HUES64 (cell line): ENCODE data around the gene PRKAR1A.

Experiments used
- H3K27ac ChIP-seq: 2 replicates; pipeline ENCODE4 v1.7.0; 2013; ENCODE audit warnings: low read depth, low read length, inconsistent platforms
- H3K27me3 ChIP-seq: 2 replicates; pipeline ENCODE4 v1.6.1; 2013; ENCODE audit warnings: mild to moderate bottlenecking, low read length; ENCODE audit not compliant: insufficient read depth
- H3K36me3 ChIP-seq: 2 replicates; pipeline ENCODE4 v1.6.1; 2013; ENCODE audit warnings: mild to moderate bottlenecking, low read length; ENCODE audit not compliant: insufficient read depth
- H3K4me1 ChIP-seq: 2 replicates; pipeline ENCODE4 v1.6.1; 2013; ENCODE audit warnings: mild to moderate bottlenecking, low read length, moderate library complexity; ENCODE audit not compliant: insufficient read depth
- H3K4me3 ChIP-seq: 2 replicates; pipeline ENCODE4 v1.5.1; 2013; ENCODE audit warnings: mild to moderate bottlenecking, low read length, moderate library complexity
- H3K9ac ChIP-seq: 2 replicates; pipeline ENCODE4 v1.6.1; 2013; ENCODE audit warnings: mild to moderate bottlenecking, low read depth, low read length
- H3K9me3 ChIP-seq: 2 replicates; pipeline ENCODE4 v1.6.1; 2013; ENCODE audit warnings: low read depth, low read length; ENCODE audit not compliant: insufficient read depth
- WGBS: fragments of 150-250, 120-280 bp; methylation state at CpG from one replicate; pipeline ENCODE4 v1.1.7; 2013; ENCODE audit warnings: missing lambda C conversion rate; 5-methylcytosine and 5-hydroxymethylcytosine counted together

The PRKAR1A gene

GRCh38 chr17:68544111-68544915 is 32.1 kb downstream of the PRKAR1A start:
- Histone ChIP-seq H3K27me3 (no peaks in the 10 kb centered on the region), H3K4me3 (no peak overlapping the region), H3K9me3 (no peaks in the 10 kb centered on the region), H3K36me3 (peaks cover 29% of the 10 kb centered on the region), H3K9ac (no peak overlapping the region), H3K27ac (no peak overlapping the region), H3K4me1 (no peaks in the 10 kb centered on the region)
- WGBS = 94% methylated on average over 11 of the region's 12 CpGs

DNA sequence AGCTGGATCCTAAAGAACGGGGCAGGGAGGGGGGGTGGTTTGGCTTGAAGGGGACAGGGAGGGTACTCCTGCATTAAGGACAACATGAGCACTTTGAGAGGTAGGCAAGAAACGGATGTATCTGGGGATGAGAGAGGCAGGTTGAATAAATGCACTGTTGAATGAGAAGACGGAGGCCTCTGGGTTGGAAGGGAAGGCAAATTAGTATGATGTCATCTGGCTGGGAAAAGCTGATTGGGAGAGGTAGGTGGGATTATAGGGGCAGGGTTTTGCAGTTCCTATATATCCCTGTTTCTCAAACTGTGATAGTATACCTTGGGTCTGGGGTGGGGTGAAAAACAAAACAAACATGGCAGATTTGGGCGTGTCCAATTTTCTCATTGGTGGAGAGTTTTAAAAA is 44.3 kb downstream of the PRKAR1A start:
- H3K36me3 ChIP-seq = peaks cover 22% of the 10 kb centered on the region
- no peak overlapping the region for H3K4me3 ChIP-seq
- no peaks in the 10 kb centered on the region for H3K27me3 ChIP-seq
- no peak overlapping the region for H3K9ac ChIP-seq
- no peaks in the 10 kb centered on the region for H3K4me1 ChIP-seq
- H3K27ac ChIP-seq = no peak overlapping the region
- 91% methylated on average over 4 of the region's 4 CpGs for WGBS
- peaks cover 2% of the 10 kb centered on the region; the same call in 1 of the 2 replicates for H3K9me3 ChIP-seq

DNA sequence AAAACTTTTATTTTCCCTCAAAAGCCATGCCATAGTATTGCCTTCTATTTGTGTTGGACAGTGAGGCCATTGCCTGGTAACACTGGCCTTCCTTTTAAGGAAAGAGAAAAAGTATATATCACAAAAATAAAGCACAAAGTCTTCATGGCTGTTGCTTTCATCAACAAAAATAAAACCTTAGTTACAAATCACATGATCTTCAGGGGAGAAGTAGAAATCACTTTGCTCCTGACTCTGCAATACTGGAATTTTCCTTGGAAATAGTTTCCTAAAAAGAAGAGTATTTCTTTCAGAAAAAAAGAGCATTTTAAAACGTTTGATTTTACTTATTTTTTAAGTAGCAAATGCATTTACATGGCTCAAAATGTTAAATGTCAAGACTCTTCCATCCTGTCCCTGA is 47.1 kb downstream of the PRKAR1A start:
- no CpG with 5 or more reads among the region's 1 CpG for WGBS
- H3K4me3 ChIP-seq = no peak overlapping the region
- H3K4me1 ChIP-seq = no peaks in the 10 kb centered on the region
- peaks cover 17% of the 10 kb centered on the region; the same call in 1 of the 2 replicates for H3K36me3 ChIP-seq
- no peaks in the 10 kb centered on the region for H3K27me3 ChIP-seq
- peaks cover 2% of the 10 kb centered on the region; the same call in 1 of the 2 replicates for H3K9me3 ChIP-seq
- H3K27ac ChIP-seq = no peak overlapping the region
- no peak overlapping the region for H3K9ac ChIP-seq

- Histone ChIP-seq H3K36me3 (no peaks in the 10 kb centered on the region), H3K27ac (no peak overlapping the region), H3K9me3 (no peaks in the 10 kb centered on the region), H3K27me3 (no peaks in the 10 kb centered on the region), H3K4me1 (no peaks in the 10 kb centered on the region), H3K4me3 (no peak overlapping the region), H3K9ac (no peak overlapping the region)
- 67% methylated on average over 1 of the region's 3 CpGs for WGBS
These were observed 48.9 kb downstream of the PRKAR1A start for GRCh38 chr17:68560966-68561720.

DNA sequence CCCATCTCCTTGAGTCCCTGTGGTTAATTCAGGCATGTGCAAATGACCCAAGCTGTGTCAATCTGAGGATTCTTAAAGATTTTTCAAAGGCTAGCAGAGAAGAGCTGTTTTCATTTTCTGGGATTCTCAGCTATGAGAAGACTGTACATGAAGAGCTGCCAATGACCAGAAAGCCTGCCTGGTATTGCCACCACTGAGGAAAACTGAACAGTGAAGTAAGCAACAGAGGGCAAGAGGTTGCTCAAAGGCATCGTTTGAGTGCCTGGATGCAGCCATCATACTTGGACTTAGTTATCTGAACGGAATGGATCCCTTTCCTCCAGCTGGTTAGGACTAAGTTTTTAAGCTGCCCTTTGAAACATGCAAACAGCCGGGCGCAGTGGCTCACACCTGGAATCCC is 50.5 kb downstream of the PRKAR1A start:
- Histone ChIP-seq H3K9me3 (no peaks in the 10 kb centered on the region), H3K27ac (no peak overlapping the region), H3K36me3 (no peaks in the 10 kb centered on the region), H3K9ac (no peak overlapping the region), H3K27me3 (no peaks in the 10 kb centered on the region), H3K4me1 (no peaks in the 10 kb centered on the region), H3K4me3 (no peak overlapping the region)
- 92% methylated on average over 4 of the region's 4 CpGs for WGBS

GRCh38 chr17:68564415-68565111 is 52.3 kb downstream of the PRKAR1A start:
- no peak overlapping the region for H3K27ac ChIP-seq
- 93% methylated on average over 8 of the region's 8 CpGs for WGBS
- H3K9me3 ChIP-seq = no peaks in the 10 kb centered on the region
- H3K9ac ChIP-seq = no peak overlapping the region
- no peaks in the 10 kb centered on the region for H3K36me3 ChIP-seq
- H3K27me3 ChIP-seq = no peaks in the 10 kb centered on the region
- no peaks in the 10 kb centered on the region for H3K4me1 ChIP-seq
- H3K4me3 ChIP-seq = no peak overlapping the region

GRCh38 chr17:68565661-68566441 is 53.6 kb downstream of the PRKAR1A start:
- Histone ChIP-seq H3K36me3 (no peaks in the 10 kb centered on the region), H3K4me3 (no peak overlapping the region), H3K27me3 (no peaks in the 10 kb centered on the region), H3K4me1 (no peaks in the 10 kb centered on the region), H3K9ac (no peak overlapping the region), H3K9me3 (no peaks in the 10 kb centered on the region), H3K27ac (no peak overlapping the region)
- 90% methylated on average over 3 of the region's 3 CpGs for WGBS

GRCh38 chr17:68566442-68566738 is 54.2 kb downstream of the PRKAR1A start:
- WGBS = 94% methylated on average over 2 of the region's 2 CpGs
- no peak overlapping the region for H3K9ac ChIP-seq
- H3K27me3 ChIP-seq = no peaks in the 10 kb centered on the region
- H3K4me1 ChIP-seq = no peaks in the 10 kb centered on the region
- no peaks in the 10 kb centered on the region for H3K9me3 ChIP-seq
- H3K4me3 ChIP-seq = no peak overlapping the region
- H3K36me3 ChIP-seq = no peaks in the 10 kb centered on the region
- H3K27ac ChIP-seq = no peak overlapping the region

- 91% methylated on average over 3 of the region's 3 CpGs for WGBS
- H3K4me3 ChIP-seq = no peak overlapping the region
- no peak overlapping the region for H3K9ac ChIP-seq
- no peaks in the 10 kb centered on the region for H3K36me3 ChIP-seq
- no peaks in the 10 kb centered on the region for H3K27me3 ChIP-seq
- no peaks in the 10 kb centered on the region for H3K4me1 ChIP-seq
- H3K9me3 ChIP-seq = no peaks in the 10 kb centered on the region
- no peak overlapping the region for H3K27ac ChIP-seq
These were observed 54.8 kb downstream of the PRKAR1A start for GRCh38 chr17:68567035-68567434.

GRCh38 chr17:68567581-68567980 is 55.4 kb downstream of the PRKAR1A start:
- Histone ChIP-seq H3K36me3 (no peaks in the 10 kb centered on the region), H3K27ac (no peak overlapping the region), H3K9me3 (no peaks in the 10 kb centered on the region), H3K27me3 (no peaks in the 10 kb centered on the region), H3K4me1 (no peaks in the 10 kb centered on the region), H3K4me3 (no peak overlapping the region), H3K9ac (no peak overlapping the region)
- 95% methylated on average over 8 of the region's 8 CpGs for WGBS
